Measurements from ENCODE around the gene NRN1L. TPM values are rescaled to one million over a fixed set of nuclear protein-coding genes. Genes with fewer than 3 reads are reported as not detected.
A peak's percentile ranks its signal among the peaks of the same experiment; 100 is the strongest.
"Not testable (repeated sequence)": the region's sequence is repeated elsewhere in the genome, so short reads cannot be mapped to it uniquely, and the experiment has no call there.

The NRN1L gene
- total RNA-seq, 1 donor from 2014 or later = not detected

- peak; percentile 17 for DNase-seq
Observed at GRCh38 chr16:67882374-67883145, 2.1 kb upstream of the NRN1L start.

- no peak for DNase-seq
Observed at GRCh38 chr16:67883146-67883871, 1.4 kb upstream of the NRN1L start.

- no peak for DNase-seq
Observed at GRCh38 chr16:67883872-67884261, 818 bp upstream of the NRN1L start.

DNA sequence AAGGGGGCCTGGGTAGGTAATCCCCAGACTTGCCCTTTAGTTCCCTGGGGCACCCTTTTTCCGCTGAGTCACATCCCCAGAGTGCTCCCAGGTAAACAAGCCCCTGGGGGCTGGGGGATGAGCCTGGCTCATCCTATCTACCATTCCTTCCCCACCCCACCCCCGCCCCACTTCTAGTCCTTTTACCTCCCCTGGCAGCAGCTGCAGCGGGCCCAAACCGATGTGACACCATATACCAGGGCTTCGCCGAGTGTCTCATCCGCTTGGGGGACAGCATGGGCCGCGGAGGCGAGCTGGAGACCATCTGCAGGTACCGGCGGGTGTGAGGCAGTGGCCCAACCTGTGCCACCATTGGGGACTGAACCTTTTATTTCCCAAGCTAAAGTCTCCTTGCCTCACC lies 860 bp downstream of the NRN1L start:
- no peak for DNase-seq

- no peak for DNase-seq
Observed at GRCh38 chr16:67885976-67886375, 1.3 kb downstream of the NRN1L start.

- no peak for DNase-seq
Observed at GRCh38 chr16:67886387-67886786, 1.7 kb downstream of the NRN1L start.

DNA sequence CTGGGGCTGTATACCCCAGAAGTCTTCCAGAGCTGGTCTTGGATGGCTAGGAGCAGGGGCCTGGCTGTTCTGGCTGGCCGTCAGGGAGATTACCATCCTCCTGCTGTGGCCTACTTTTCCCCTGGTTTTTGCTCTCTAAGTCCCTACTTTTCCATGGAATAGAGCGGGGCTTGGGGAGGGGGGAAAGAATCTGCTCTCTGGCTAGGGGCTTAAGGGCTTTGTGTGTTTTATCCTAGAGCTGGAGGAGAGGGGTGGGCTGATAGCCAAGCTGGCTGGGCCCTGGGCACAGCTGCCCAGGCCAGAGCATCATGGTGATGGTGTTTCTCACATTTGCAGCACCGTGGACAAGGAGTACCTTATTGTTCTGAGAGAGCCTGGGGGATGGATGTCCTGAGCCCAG lies 3.6 kb downstream of the NRN1L start:
- no peak for DNase-seq

DNA sequence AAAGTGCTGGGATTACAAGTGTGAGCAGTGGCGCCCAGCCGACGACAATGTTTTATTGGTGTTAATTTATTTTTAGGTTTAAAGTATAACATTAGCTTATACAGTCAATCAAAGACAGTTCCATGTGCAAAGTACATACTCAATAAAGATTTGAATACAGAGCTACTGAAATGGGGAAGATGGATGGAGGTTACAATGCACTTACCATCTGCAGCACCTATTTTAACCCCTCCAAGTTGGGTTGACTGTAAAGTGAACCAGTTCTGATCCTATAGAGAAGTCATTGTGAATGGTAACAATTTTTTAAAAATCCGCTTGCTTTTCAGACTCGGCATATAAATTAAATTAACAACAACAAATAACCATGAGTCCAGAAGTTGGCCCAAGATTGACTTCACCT lies 7.7 kb downstream of the NRN1L start:
- no peak for DNase-seq

DNA sequence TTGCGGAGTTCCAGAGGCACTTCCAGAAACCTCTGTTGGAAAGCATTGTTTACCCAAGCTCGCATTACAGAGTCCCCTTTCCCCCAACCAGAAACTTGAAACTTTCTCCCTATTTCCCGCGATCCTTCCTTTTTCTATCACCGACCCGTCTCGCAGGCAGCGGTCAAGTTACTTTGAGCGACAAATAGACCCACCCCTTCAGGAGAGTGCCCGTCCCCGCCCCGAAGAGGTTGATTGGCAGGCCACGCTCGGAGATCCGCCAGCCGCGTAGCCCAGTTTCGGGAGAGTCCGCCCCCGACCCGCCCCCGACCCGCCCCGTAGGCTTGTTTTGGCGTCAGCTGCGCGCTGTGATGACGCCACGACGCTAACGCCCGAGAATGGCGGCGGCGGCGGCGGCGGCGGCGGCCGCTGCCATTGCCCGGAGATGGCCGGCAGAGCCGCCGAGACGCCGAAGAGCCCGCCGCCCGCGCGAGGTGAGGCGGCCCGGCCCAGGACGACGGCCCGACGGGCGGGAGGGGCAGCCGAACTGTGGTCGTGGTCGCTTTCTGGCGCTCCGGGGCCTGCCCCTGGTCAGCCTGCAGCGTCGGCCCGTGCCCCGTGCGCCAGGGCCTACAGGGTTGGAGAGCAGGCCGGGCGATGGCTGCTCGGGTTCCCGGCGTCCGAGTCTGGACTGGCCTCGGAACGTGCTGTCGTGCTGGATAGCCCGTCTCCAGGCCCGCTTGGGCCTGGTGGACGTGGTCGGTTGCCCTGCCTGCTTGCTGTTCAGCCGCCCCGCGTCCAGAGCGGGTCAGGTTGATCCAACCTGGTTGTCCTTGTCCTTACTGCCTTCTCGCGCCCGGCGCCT lies 8.4 kb downstream of the NRN1L start, which contains the start of gene PSKH1:
PSKH1 (plus strand) TSS at position 356 of the 844 bp plus-strand sequence. CDS start 15,496 bp downstream, outside the sequence.
- DNase-seq = peak; percentile 94

DNA sequence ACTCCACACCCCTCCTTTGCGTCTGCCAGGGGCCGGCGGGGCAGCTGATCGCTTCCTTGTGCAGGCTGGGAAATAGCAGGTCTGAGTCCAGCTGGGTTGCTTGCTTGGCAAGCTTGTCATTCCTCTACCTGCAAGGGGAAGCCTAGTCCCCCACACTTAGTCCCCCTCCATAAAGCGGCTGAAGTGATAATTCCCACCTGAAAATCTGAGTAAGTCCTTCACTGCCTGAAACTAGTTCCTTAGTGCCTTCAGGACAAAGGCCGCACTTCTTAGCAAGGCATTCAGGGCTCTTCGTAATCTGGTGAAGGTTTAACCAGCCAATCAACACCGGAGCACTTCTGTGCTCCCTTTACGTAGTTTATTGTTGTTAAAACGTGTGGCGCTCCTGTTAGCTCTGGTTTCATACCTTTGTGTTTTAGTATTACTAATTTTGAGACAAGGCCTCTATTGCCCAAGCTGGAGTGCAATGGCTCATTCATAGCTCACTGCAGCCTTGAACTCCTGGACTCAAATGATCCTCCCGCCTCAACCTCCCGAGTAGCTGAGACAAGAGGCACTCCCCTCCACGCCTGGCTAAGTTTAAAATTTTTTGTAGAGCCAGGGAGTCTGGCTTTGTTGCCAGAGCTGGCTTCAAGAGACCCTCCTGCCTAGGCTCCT lies 9.2 kb downstream of the NRN1L start:
- no peak for DNase-seq

DNA sequence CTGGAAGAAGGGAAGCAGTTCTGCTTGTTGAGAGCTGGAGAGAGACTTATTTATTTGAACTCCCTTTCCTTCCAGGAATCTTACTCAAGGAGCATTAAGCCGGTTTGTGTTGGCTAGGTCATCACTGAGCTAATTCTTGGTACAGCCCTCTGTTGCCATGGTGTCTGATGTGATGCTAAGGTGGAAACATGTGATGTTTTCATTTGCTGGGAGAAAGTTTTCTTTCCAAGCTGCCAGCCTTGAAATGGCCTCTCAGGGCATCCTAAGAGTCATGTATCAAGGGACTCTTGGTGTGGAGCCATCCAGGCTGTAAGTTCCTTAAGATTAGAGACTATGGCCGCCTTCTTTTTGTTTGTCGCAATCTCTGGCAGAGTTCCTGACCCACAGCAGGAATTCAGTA lies 12.5 kb downstream of the NRN1L start:
- no peak for DNase-seq

DNA sequence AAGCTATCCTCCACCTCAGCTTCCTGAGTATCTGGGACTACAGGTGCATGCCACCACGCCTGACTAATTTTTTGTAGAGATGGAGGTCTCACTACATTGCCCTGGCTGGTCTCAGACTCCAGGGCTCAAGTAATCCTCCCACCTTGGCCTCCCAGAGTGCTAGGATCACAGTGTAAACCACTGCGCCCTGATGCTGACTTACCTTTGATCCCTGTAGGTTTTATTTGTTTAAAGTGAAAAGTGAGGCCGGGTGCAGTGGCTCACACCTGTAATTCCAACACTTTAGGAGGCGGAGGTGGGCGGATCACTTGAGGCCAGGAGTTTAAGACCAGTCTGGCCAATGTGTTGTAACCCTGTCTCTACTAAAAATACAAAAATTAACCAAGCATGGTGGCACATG lies 17.0 kb downstream of the NRN1L start:
- DNase-seq = no peak

GRCh38 chr16:67902831-67903230 lies 18.1 kb downstream of the NRN1L start:
- no peak for DNase-seq

DNA sequence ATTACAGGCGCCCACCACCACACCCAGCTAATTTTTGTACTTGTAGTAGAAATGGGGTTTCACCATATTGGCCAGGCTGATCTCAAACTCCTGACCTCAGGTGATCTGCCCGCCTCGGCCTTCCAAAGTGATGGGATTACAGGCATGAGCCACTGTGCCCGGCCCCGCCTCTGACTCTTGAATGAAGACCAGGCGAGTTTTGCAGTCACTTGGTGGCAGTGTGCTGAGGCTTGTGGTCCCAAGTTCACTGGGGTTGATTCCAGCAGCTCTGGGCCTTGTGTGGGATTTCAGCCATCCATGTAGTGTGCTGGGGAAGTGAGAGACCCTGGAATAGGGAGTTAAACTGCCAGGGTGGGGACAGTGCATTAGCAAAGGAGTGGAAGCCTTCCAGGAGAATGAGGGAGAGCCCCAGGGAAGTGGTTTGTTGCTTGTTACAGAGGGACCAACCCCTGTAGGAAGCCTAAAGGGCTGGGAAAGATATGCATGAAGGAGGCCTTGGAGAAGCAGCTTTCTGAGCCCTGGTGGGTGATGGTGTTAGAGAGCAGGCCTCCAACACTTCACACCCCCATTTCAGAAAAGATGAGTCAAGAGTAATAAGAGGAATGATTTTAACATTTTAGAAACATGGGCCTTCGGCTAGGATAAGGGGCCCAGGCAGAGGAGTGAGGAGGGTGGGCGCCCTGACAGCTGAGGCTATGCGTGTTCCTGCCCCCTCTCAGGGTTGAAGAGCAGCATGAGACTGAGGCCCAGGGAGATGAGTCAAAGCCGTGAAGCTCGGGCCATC lies 22.9 kb downstream of the NRN1L start:
- no peak for DNase-seq

DNA sequence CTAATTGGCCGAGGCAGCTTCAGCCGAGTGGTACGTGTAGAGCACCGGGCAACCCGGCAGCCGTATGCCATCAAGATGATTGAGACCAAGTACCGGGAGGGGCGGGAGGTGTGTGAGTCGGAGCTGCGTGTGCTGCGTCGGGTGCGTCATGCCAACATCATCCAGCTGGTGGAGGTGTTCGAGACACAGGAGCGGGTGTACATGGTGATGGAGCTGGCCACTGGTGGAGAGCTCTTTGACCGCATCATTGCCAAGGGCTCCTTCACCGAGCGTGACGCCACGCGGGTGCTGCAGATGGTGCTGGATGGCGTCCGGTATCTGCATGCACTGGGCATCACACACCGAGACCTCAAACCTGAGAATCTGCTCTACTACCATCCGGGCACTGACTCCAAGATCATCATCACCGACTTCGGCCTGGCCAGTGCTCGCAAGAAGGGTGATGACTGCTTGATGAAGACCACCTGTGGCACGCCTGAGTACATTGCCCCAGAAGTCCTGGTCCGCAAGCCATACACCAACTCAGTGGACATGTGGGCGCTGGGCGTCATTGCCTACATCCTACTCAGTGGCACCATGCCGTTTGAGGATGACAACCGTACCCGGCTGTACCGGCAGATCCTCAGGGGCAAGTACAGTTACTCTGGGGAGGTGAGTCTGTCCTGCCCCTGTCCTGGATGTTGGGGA lies 24.5 kb downstream of the NRN1L start:
- DNase-seq = no peak

DNA sequence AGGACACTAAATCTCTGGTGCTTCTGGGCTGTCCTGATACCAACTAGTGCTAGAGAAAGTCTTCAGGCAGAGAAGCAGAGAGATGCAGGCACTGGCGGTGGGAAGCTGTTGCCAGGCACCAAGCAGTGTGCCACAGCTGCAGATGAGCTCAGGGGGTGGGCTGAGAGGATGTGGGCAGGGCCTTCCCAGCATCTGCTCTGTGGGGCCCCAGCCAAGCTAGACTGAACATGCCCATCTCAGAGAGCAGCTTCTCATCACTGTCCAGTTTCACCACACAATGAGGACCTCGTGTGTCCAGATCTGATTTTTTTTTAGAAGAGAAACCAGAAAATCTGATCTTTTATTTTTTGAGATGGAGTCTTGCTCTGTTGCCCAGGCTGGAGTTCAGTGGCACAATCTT lies 25.5 kb downstream of the NRN1L start:
- peak; percentile 11 for DNase-seq

- no peak for DNase-seq
Observed at GRCh38 chr16:67914758-67915495, 30.2 kb downstream of the NRN1L start.

- DNase-seq = not testable (repeated sequence)
Observed at GRCh38 chr16:67915496-67915769, 30.7 kb downstream of the NRN1L start.

- no peak for DNase-seq
Observed at GRCh38 chr16:67915831-67916723, 31.4 kb downstream of the NRN1L start.

Data from skin of body (tissue), 2 donors.